Measurements from ENCODE around the gene SCMH1. TPM values are rescaled to one million over a fixed set of nuclear protein-coding genes. Genes with fewer than 3 reads are reported as not detected.
A peak's percentile ranks its signal among the peaks of the same experiment; 100 is the strongest.

The SCMH1 gene
- total RNA-seq, 4 donors from 2014 or later: 27.6 to 105 (median 48.5) TPM

DNA sequence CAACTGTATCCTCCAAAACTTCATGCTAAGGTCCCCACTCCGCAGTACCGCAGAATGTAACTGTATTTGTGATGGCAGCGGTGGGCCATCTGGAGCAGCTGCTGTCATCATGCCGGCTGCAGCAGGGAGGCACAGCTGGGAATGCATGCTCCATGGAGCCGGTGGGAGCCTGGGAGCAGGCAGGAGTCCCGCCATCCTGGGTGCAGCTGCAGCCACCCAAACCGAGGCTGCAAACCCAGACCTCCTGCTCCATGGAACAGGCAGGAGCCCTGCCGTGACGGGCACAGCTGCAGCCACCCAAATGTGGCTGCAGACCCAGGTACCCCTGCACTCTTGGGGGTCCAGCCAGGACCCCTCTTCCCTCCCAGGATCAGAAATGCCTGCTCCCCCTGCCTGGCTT lies 80.3 kb downstream of the SCMH1 start:
- DNase-seq: no peak
- intact Hi-C loops (cut with DNase I; ENCODE audit: low total_unique reads): no loop called here
- H3K27ac ChIP-seq: no peak overlapping the region

GRCh38 chr1:41160498-41161110 lies 81.5 kb downstream of the SCMH1 start:
- Histone ChIP-seq H3K27ac (no peak overlapping the region), H3K27me3 (no peaks in the 10 kb centered on the region), H3K4me1 (no peaks in the 10 kb centered on the region), H3K4me3 (no peak overlapping the region), H3K36me3 (no peaks in the 10 kb centered on the region), H3K9me3 (no peaks in the 10 kb centered on the region)
- TF ChIP-seq POLR2A (IDR thresholded peaks at IDR 0.05): no peak
- no peak for TF ChIP-seq CTCF (IDR thresholded peaks at IDR 0.05)
- intact Hi-C loops (cut with DNase I; ENCODE audit: low total_unique reads): no loop called here
- DNase-seq: no peak

More for the DNA sequence above, 80.3 kb downstream of the SCMH1 start:
- no peaks in the 10 kb centered on the region for H3K36me3 ChIP-seq
- no peaks in the 10 kb centered on the region for H3K4me1 ChIP-seq
- no peaks in the 10 kb centered on the region for H3K27me3 ChIP-seq
- no peak overlapping the region for H3K4me3 ChIP-seq
- TF ChIP-seq POLR2A (IDR thresholded peaks at IDR 0.05) (no peak), CTCF (IDR thresholded peaks at IDR 0.05) (no peak)
- no peaks in the 10 kb centered on the region for H3K9me3 ChIP-seq

- no peaks in the 10 kb centered on the region for H3K4me1 ChIP-seq
- no peaks in the 10 kb centered on the region for H3K36me3 ChIP-seq
- H3K4me3 ChIP-seq: no peak overlapping the region
- TF ChIP-seq CTCF (IDR thresholded peaks at IDR 0.05) (no peak), POLR2A (IDR thresholded peaks at IDR 0.05) (no peak)
- no peaks in the 10 kb centered on the region for H3K27me3 ChIP-seq
- DNase-seq: no peak
- intact Hi-C loops (cut with DNase I; ENCODE audit: low total_unique reads): no loop called here
- no peaks in the 10 kb centered on the region for H3K9me3 ChIP-seq
- peak overlapping the region in 1 of 2 donors; percentile 12 for H3K27ac ChIP-seq
Observed at GRCh38 chr1:41158966-41159365, 83.1 kb downstream of the SCMH1 start.

- H3K27ac ChIP-seq: peak overlapping the region in 1 of 2 donors; percentile 12
- no peak for TF ChIP-seq CTCF (IDR thresholded peaks at IDR 0.05)
- TF ChIP-seq POLR2A (IDR thresholded peaks at IDR 0.05): no peak
- H3K36me3 ChIP-seq: no peaks in the 10 kb centered on the region
- no peak overlapping the region for H3K4me3 ChIP-seq
- intact Hi-C loops (cut with DNase I; ENCODE audit: low total_unique reads): no loop called here
- H3K4me1 ChIP-seq: no peaks in the 10 kb centered on the region
- no peak for DNase-seq
- H3K27me3 ChIP-seq: no peaks in the 10 kb centered on the region
- H3K9me3 ChIP-seq: no peaks in the 10 kb centered on the region
Observed at GRCh38 chr1:41158147-41158875, 83.8 kb downstream of the SCMH1 start.

DNA sequence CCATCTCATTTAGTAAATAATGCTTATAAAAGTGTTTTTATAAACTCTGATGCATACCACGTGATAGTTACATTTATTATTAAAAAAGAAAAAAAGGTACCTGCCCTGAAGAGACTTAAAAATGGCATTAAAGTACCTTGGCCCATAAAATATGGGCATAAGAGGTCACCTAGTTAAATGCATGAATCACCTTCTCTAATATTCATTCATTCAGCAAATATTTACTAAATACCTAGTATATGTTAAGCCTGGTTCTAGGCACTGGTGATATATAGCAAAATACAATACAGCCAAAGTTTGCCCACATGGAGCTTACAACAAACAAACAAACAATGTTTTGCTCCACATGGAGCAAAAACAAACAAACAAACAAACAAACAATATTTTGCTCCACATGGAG lies 87.0 kb downstream of the SCMH1 start:
- Histone ChIP-seq H3K27me3 (no peaks in the 10 kb centered on the region), H3K4me1 (peaks cover 0 to 8% of the 10 kb centered on the region in 2 donors), H3K36me3 (no peaks in the 10 kb centered on the region), H3K4me3 (no peak overlapping the region), H3K27ac (no peak overlapping the region), H3K9me3 (no peaks in the 10 kb centered on the region)
- intact Hi-C loops (cut with DNase I; ENCODE audit: low total_unique reads): no loop called here
- DNase-seq: no peak
- TF ChIP-seq CTCF (IDR thresholded peaks at IDR 0.05) (no peak), POLR2A (IDR thresholded peaks at IDR 0.05) (no peak)

Data from uterus (tissue), 4 donors.